KMS-11 (cell line): ENCODE data around the gene PHEX.
"Not testable (repeated sequence)": the region's sequence is repeated elsewhere in the genome, so short reads cannot be mapped to it uniquely, and the experiment has no call there.

Source experiments
- H2AFZ ChIP-seq: fragments of 200-600 bp; sonication (generic); 2 replicates; pipeline ENCODE4 v1.6.1; 2016; ENCODE audit warnings: antibody characterized with exemption, mixed run types, low read depth
- H3K27ac ChIP-seq: fragments of 200-600 bp; sonication (generic); 2 replicates; pipeline ENCODE4 v1.6.1; 2016; ENCODE audit warnings: mild to moderate bottlenecking, mixed run types
- H3K27me3 ChIP-seq: fragments of 200-600 bp; sonication (generic); 2 replicates; pipeline ENCODE4 v1.6.1; 2017; ENCODE audit warnings: mild to moderate bottlenecking, low read depth, mixed run types, moderate library complexity; ENCODE audit not compliant: insufficient read depth
- H3K36me3 ChIP-seq: fragments of 200-600 bp; sonication (generic); 2 replicates; pipeline ENCODE4 v1.6.1; 2017; ENCODE audit warnings: mild to moderate bottlenecking, mixed run types; ENCODE audit not compliant: insufficient read depth
- H3K4me1 ChIP-seq: fragments of 200-600 bp; sonication (generic); 2 replicates; pipeline ENCODE4 v1.6.1; 2016; ENCODE audit warnings: mild to moderate bottlenecking, low read depth, mixed run types; ENCODE audit not compliant: poor library complexity, severe bottlenecking
- H3K4me2 ChIP-seq: fragments of 200-600 bp; sonication (generic); 2 replicates; pipeline ENCODE4 v1.7.0; 2016; ENCODE audit warnings: mild to moderate bottlenecking, mixed run types
- H3K4me3 ChIP-seq: fragments of 200-600 bp; sonication (generic); IDR thresholded peaks from 2 replicates; pipeline ENCODE4 v1.6.1; 2017; ENCODE audit warnings: low read depth, low read length, mixed read lengths; ENCODE audit not compliant: insufficient read depth
- H3K79me2 ChIP-seq: fragments of 200-600 bp; sonication (generic); 2 replicates; pipeline ENCODE4 v1.6.1; 2016; ENCODE audit warnings: low read depth, mixed run types; ENCODE audit not compliant: insufficient read depth
- H3K9ac ChIP-seq: fragments of 200-600 bp; sonication (generic); 2 replicates; pipeline ENCODE4 v1.6.1; 2016; ENCODE audit warnings: mild to moderate bottlenecking, mixed run types
- H4K20me1 ChIP-seq: fragments of 200-600 bp; sonication (generic); 2 replicates; pipeline ENCODE4 v1.6.1; 2016; ENCODE audit warnings: mild to moderate bottlenecking, mixed run types; ENCODE audit not compliant: insufficient read depth
- TF ChIP-seq, protein P1 (sequence below): fragments of 200-600 bp; sonication (generic); conservative IDR thresholded peaks from 2 replicates; pipeline ENCODE4 v1.6.1; 2017; ENCODE audit warnings: low read depth, mild to moderate bottlenecking, antibody characterized with exemption, low read length, moderate library complexity, mixed read lengths

Gene PHEX

DNA sequence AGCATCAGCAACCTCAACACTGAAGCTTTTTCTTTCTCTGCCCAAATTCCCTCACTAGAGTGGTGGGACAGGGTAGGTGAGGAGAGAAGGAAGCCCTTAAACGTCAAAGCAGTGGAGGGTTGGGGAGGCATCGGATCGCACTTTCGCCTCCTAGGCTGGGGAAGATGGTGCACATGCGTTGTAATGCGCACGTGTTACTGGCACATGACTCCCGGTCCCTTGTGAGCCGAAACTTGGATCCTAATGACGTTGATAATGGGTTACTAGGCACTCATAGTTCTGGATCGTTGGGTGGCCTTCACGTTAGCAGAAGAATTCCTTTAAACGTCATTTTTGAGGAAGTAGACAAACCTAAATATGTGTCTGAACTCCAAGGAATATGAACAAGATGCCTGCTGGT lies 240.5 kb downstream of the PHEX start, which contains the start of gene CBLL2:
TSS of gene CBLL2 (plus strand) at position 301 of the 400 bp plus-strand sequence. CDS start at position 380, 79 bp downstream.
- Histone ChIP-seq H2AFZ (no peak within 1 kb of the TSS), H3K79me2 (no peaks in the 10 kb centered on the region)

DNA sequence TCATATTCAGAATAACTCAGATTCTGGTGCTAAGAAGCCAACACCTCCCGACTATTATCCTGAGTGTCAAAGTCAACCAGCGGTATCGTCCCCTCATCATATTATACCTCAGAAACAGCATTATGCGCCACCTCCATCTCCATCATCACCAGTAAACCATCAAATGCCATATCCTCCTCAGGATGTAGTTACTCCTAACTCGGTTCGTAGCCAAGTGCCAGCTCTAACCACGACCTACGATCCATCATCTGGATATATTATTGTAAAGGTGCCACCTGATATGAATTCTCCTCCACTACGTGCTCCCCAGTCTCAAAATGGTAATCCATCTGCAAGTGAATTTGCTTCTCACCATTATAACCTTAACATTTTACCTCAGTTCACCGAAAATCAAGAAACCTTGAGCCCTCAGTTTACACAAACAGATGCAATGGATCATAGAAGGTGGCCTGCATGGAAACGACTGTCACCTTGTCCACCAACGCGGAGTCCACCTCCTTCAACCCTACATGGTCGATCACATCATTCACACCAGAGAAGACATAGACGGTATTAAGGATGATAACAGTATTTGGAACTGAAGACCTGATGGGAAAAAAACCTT lies 241.7 kb downstream of the PHEX start:
- Histone ChIP-seq H2AFZ (no peak overlapping the region), H3K36me3 (no peaks in the 10 kb centered on the region), H3K4me3 (no peak overlapping the region), H3K79me2 (no peaks in the 10 kb centered on the region), H3K27ac (no peak overlapping the region), H3K27me3 (no peaks in the 10 kb centered on the region), H3K4me1 (no peaks in the 10 kb centered on the region), H3K9ac (no peak overlapping the region), H4K20me1 (no peaks in the 10 kb centered on the region), H3K4me2 (no peak overlapping the region)
- TF ChIP-seq, protein P1, sequence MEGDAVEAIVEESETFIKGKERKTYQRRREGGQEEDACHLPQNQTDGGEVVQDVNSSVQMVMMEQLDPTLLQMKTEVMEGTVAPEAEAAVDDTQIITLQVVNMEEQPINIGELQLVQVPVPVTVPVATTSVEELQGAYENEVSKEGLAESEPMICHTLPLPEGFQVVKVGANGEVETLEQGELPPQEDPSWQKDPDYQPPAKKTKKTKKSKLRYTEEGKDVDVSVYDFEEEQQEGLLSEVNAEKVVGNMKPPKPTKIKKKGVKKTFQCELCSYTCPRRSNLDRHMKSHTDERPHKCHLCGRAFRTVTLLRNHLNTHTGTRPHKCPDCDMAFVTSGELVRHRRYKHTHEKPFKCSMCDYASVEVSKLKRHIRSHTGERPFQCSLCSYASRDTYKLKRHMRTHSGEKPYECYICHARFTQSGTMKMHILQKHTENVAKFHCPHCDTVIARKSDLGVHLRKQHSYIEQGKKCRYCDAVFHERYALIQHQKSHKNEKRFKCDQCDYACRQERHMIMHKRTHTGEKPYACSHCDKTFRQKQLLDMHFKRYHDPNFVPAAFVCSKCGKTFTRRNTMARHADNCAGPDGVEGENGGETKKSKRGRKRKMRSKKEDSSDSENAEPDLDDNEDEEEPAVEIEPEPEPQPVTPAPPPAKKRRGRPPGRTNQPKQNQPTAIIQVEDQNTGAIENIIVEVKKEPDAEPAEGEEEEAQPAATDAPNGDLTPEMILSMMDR = no peak

More for the DNA sequence above, 240.5 kb downstream of the PHEX start, which contains the start of gene CBLL2:
- no peaks in the 10 kb centered on the region for H4K20me1 ChIP-seq
- H3K27me3 ChIP-seq = no peaks in the 10 kb centered on the region
- no peak within 1 kb of the TSS for H3K9ac ChIP-seq
- TF ChIP-seq, protein P1 = no peak
- no peak within 1 kb of the TSS for H3K4me3 ChIP-seq
- H3K4me1 ChIP-seq = no peaks in the 10 kb centered on the region
- no peaks in the 10 kb centered on the region for H3K36me3 ChIP-seq
- H3K27ac ChIP-seq = no peak within 1 kb of the TSS
- H3K4me2 ChIP-seq = no peak within 1 kb of the TSS

DNA sequence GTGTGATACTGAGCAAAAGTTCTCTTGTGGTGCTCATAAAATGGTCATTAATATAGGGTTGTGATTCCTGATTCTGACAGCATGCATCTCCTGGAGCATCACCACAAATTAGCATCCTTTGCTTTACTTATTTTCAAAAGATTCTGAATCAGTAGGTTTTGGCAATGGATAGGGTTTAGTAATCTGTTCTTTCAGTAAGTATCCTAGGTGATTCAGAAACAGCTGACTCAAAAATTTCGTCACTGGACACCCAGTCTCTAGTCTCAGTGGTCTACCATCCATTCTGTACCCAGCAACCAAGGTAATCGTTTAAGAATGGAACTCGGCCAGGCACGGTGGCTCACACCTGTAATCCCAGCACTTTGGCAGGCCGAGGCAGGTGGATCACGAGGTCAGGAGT lies 244.7 kb downstream of the PHEX start:
- no peaks in the 10 kb centered on the region for H3K27me3 ChIP-seq
- H3K27ac ChIP-seq = no peak overlapping the region
- no peak overlapping the region for H3K4me3 ChIP-seq
- no peaks in the 10 kb centered on the region for H3K36me3 ChIP-seq
- no peaks in the 10 kb centered on the region for H3K4me1 ChIP-seq
- H3K79me2 ChIP-seq = no peaks in the 10 kb centered on the region
- no peak overlapping the region for H3K9ac ChIP-seq
- TF ChIP-seq, protein P1 = no peak
- H3K4me2 ChIP-seq = no peak overlapping the region
- no peaks in the 10 kb centered on the region for H4K20me1 ChIP-seq
- H2AFZ ChIP-seq = no peak overlapping the region

DNA sequence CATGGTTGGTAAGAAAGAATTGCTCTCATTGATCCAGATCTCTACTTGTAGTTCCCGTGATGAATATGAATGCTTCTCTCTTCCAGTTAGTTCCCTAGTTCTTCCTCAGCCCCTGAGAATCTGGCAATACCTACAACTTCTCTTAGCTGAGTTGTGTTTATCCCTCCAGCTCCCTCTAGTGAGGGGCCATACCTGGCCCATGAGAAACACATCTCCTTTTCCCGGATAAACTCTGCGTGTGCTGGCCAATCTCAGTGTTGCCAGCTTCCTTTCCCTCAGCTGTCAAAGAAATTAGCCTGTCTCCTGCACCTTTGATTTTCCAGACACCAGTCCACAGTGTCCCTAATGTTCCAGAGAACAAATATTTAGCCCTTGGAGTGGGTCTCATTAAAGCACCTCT lies 246.2 kb downstream of the PHEX start:
- H3K79me2 ChIP-seq = no peaks in the 10 kb centered on the region
- H3K27ac ChIP-seq = no peak overlapping the region

DNA sequence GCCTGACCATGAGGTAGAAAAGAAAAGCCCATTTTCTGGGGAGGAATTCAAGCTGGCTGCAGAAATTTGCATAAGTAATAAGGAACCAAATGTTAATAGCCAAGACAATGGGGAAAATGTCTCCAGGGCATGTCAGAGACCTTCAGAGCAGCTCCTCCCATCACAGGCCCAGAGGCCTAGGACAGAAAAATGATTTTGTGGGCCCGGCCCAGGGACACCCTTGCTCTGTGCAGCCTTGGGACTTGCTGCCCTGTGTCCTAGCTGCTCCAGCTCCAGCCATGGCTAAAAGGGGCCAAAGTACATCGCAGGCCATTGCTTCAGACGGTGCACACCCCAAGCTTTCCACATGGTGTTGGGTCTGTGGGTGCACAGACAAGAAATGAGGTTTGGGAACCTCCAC lies 257.1 kb downstream of the PHEX start:
- not testable (repeated sequence) for H3K36me3 ChIP-seq, H3K27me3 ChIP-seq, H3K9ac ChIP-seq, H3K79me2 ChIP-seq, H3K4me2 ChIP-seq, H4K20me1 ChIP-seq, H2AFZ ChIP-seq, H3K4me1 ChIP-seq, H3K27ac ChIP-seq, H3K4me3 ChIP-seq

More for the DNA sequence above, 246.2 kb downstream of the PHEX start:
- no peaks in the 10 kb centered on the region for H4K20me1 ChIP-seq
- TF ChIP-seq, protein P1 = no peak
- no peak overlapping the region for H3K9ac ChIP-seq
- H3K4me2 ChIP-seq = no peak overlapping the region
- H3K4me3 ChIP-seq = no peak overlapping the region
- H2AFZ ChIP-seq = no peak overlapping the region
- H3K36me3 ChIP-seq = no peaks in the 10 kb centered on the region
- no peaks in the 10 kb centered on the region for H3K27me3 ChIP-seq
- H3K4me1 ChIP-seq = no peaks in the 10 kb centered on the region
